ENCODE measurements around the gene DACH1.

DACH1 gene

DNA sequence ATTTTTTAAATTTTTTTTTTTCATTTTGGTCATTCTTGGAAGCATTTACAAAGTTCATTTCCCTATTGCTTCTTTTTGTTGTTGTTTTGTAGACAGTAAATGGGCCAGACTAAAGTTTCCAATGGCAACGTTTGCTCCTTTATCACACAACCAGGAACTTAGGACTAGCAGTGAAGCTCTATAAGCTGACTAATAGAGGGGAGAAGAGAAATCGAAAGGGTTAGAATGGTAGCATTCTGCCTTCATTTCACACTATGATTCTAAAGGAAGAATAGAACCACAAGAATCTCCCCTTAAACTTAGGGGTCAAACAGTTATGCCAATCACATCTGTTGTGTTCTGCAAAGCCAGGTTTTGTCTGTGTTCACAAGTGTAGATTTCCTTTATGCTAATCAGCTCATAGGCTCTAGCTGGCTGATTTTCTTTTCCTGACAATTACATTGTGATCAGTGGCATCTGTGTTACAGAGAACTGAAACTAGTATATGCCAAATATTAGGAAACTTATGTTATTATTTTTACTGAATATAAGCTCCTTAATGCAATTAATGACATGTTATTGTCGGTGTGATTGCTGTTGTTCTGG lies 467.3 kb downstream of the DACH1 start:
- Histone ChIP-seq H3K4me1 (no peaks in the 10 kb centered on the region), H4K20me1 (no peaks in the 10 kb centered on the region), H3K27ac (no peak overlapping the region), H3K36me3 (no peaks in the 10 kb centered on the region), H3K27me3 (no peaks in the 10 kb centered on the region), H3K9ac (no peak overlapping the region), H3K9me3 (no peaks in the 10 kb centered on the region), H3K4me3 (no peak overlapping the region), H3K4me2 (no peak overlapping the region)
- TF ChIP-seq Cebpa-rat (IDR thresholded peaks at IDR 0.05): no peak

DNA sequence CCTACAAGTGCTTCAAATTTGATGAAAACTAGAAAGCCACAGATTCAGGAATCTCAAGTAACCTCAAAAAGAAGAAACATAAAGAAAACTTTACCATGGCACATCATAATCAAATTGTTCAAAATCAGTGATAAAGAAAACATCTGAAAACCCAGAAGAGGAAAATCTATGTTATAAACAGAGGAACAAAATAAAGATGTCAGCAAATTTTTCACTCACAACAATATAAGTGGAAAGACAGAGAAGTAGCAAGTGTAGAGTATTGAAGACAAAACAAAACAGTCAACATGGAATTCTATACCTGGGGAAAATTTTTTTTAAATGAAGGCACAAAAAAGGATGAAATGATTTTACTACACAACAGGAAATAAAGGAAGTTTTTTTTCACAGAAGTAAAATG lies 470.9 kb downstream of the DACH1 start:
- no peak for TF ChIP-seq Cebpa-rat (IDR thresholded peaks at IDR 0.05)
- Histone ChIP-seq H3K9me3 (no peaks in the 10 kb centered on the region), H3K4me1 (no peaks in the 10 kb centered on the region), H3K27ac (no peak overlapping the region), H3K9ac (no peak overlapping the region), H4K20me1 (no peaks in the 10 kb centered on the region), H3K4me2 (no peak overlapping the region), H3K36me3 (no peaks in the 10 kb centered on the region), H3K27me3 (no peaks in the 10 kb centered on the region), H3K4me3 (no peak overlapping the region)

DNA sequence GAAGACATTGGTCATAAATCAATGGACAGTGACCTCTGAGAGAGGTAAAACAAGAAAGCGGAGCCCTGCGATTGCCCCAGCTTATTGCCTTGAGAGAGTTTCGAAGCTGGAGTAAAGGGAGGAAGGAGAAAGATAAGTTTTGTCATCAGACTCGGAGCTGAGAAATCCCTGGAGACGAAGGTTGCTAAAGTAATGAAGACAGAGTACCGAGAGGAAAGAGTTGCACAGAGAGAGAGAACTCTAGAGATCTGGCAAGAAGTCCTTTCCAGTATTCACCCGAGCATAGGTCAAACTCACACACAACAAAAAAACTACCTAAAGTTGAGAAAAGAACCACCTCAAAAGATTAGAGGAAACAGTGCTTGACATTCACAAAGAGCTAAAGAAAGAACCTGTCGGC lies 472.0 kb downstream of the DACH1 start:
- no peaks in the 10 kb centered on the region for H3K36me3 ChIP-seq
- no peaks in the 10 kb centered on the region for H3K4me1 ChIP-seq
- no peak overlapping the region for H3K9ac ChIP-seq
- no peak overlapping the region for H3K27ac ChIP-seq
- no peaks in the 10 kb centered on the region for H3K27me3 ChIP-seq
- H3K9me3 ChIP-seq: no peaks in the 10 kb centered on the region
- no peak overlapping the region for H3K4me2 ChIP-seq
- no peak overlapping the region for H3K4me3 ChIP-seq
- H4K20me1 ChIP-seq: no peaks in the 10 kb centered on the region
- no peak for TF ChIP-seq Cebpa-rat (IDR thresholded peaks at IDR 0.05)

DNA sequence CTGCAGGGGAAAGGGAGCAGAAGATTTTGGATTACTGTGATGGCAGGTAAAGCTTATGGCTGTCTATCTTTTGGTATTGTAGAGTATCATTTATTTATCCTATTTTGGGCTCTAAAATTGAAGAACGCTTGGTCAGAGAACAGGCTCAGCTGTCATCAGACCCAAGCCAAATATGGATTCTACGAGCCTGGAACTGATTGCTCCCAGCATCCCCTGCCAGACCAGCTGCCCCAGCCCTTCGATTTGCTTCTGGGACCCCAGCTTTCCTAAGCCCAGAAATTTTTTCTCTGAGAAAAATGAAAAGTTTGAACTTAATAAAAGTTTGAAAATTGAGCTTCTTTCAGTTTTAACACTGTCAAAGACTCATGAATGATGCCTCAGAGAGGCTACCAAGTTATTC lies 472.8 kb downstream of the DACH1 start:
- no peak for TF ChIP-seq Cebpa-rat (IDR thresholded peaks at IDR 0.05)
- Histone ChIP-seq H3K9ac (no peak overlapping the region), H3K36me3 (no peaks in the 10 kb centered on the region), H3K27ac (no peak overlapping the region), H3K9me3 (no peaks in the 10 kb centered on the region), H3K4me2 (no peak overlapping the region), H3K27me3 (no peaks in the 10 kb centered on the region), H4K20me1 (no peaks in the 10 kb centered on the region), H3K4me1 (no peaks in the 10 kb centered on the region), H3K4me3 (no peak overlapping the region)
